Measurements from ENCODE around the gene STK32B.
"Not testable (repeated sequence)": the region's sequence is repeated elsewhere in the genome, so short reads cannot be mapped to it uniquely, and the experiment has no call there.

The STK32B gene

GRCh38 chr4:5212255-5213013 lies 161.2 kb downstream of the STK32B start:
- no peak for DNase-seq

GRCh38 chr4:5213087-5213595 lies 161.9 kb downstream of the STK32B start:
- DNase-seq: no peak

DNA sequence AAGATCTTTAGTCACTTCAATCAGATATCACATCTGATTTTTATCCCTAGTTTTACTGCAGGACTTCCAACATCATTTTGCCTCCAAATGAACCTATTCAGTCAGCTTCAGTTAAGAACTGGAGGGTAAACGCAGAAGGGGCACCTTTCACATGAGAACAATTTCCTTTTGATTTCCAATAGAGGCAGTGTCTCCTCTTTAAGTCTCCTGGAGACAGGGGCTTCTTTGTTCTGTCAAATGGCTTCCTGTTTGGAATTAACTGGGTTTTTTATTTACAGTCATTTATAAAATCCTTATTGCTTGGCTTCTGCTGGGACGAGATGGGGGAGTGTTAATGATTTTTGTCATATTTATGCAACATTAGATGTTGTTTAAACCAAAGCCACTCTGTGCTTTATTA lies 164.0 kb downstream of the STK32B start:
- DNase-seq: no peak

DNA sequence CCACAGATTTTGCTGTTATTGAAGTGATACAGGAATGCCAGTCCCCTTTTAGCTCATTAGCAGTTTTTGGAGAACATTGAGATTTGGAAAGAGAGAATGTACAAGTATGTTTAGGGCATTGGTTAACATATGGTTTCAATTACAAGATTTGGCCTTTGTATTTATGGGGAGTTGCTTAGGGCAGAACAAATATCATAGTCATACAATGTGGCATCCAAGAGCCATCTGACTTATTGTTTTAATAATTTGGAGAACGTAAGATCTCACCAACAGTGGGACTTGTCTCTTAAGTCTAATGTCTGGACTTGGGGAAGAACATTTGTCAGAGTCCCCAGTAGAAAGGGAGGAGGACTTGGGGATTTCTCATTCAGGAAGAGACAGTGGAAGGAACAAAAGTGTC lies 166.1 kb downstream of the STK32B start:
- DNase-seq: no peak

DNA sequence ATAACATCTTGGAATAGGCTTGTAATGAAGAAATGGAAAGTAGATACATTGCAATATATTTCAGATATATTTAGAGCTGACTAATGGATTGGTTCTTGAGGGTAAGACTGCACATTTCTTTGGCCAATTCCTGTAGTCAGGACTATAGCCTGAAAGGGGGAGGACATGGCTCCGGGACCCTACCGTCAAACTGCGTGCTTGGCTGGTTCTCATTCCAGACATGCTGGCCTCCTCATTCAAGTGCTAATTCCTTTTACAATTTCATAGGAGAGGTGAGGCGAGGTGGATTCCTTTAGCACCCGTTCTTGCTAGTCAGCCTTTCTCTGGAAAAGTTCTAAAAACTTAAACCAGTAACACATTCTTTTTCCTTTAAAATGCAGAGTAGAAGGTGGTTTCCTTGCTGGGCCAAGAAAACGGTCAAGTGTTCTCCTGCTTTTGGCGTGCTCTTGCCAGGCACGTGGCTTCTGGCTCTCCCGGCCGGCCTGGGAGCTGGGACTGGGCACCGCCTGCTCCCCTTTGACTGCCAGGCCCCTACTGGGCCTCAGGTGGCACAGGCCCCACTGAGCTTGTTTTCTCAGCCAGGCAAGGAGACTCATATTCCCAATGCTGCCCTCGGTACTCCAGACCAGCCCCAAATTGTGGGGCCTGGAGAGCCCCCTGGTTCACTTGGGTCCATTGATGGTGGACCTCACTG lies 167.2 kb downstream of the STK32B start:
- DNase-seq: no peak

GRCh38 chr4:5220028-5220427 lies 168.7 kb downstream of the STK32B start:
- peak; percentile 18 for DNase-seq

- no peak for DNase-seq
These were observed 170.8 kb downstream of the STK32B start for GRCh38 chr4:5222047-5222446.

DNA sequence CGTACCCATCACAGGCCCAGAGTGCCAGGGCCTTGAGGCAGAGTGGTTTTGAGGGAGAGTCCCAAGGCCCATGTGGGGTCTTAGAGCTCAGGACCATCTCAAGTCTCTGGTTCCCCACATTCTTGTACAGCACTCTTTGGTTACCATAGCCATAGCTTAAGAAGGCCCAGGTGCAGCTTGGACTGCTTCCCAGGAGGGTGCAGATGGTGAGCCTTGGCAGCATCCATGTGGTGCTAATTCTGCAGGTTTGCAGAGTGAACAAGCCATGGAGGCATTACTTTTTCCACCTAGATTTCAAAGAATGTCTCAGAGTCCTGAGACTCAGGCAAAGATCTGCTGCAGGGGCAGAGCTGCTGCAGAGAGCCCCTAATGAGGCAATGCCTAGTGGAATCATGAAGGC lies 171.7 kb downstream of the STK32B start:
- DNase-seq: no peak

- DNase-seq: no peak
These were observed 173.1 kb downstream of the STK32B start for GRCh38 chr4:5224340-5224739.

DNA sequence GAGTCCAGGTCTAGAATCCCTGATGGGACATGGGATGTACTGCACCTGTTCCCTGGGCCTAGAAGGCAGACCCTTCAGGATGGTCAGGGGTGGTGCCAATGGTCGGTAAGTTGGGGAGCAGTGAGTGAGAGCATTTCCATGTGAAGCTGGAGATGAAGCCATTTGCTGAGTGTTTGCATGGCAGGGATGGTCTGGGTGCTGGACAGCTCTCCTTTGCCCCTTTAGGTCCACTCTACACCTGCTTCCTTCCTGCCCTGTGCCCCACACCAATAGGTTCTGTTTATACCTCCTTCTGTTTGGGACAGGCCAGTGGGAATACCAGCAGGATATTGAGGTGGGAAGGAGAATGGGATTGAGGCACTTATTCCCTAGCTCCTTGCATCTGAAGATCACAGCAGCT lies 181.3 kb downstream of the STK32B start:
- no peak for DNase-seq

- no peak for DNase-seq
These were observed 185.9 kb downstream of the STK32B start for GRCh38 chr4:5237086-5237660.

GRCh38 chr4:5238173-5238572 lies 186.9 kb downstream of the STK32B start:
- no peak for DNase-seq

DNA sequence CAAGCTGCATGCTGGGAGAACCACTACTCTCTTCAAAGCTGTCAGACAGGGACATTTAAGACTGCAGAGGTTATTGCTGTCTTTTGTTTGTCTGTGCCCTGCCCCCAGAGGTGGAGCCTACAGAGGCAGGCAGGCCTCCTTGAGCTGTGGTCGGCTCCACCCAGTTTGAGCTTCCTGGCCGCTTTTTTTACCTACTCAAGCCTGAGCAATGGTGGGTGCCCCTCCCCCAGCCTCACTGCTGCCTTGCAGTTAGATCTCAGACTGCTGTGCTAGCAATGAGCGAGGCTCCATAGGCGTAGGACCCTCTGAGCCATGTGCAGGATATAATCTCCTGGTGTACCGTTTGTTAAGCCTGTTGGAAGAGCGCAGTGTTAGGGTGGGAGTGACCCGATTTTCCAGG lies 195.8 kb downstream of the STK32B start:
- not testable (repeated sequence) for DNase-seq

- no peak for DNase-seq
These were observed 196.5 kb downstream of the STK32B start for GRCh38 chr4:5247735-5248134.

GRCh38 chr4:5249727-5250126 lies 198.4 kb downstream of the STK32B start:
- no peak for DNase-seq

GRCh38 chr4:5250536-5250935 lies 199.3 kb downstream of the STK32B start:
- not testable (repeated sequence) for DNase-seq

DNA sequence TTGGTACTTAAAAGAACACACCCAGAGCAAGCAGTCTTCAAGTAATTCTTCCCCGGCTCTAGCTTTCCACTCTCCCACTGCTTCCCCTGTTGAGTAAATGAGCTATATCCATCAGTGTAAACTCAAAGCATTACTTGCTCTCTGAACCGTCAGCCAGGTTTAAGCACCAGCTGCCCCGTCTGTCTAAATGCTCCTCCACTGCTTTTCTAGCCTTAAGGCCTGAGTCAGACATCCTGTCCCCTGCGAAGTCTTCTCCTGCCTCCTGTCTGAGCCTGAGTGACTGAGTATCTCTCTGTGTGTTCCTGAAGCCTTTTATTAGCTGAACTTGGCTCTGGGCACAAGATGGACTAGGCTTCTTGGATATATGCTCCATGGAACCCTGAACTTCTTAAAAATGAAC lies 205.1 kb downstream of the STK32B start:
- no peak for DNase-seq

GRCh38 chr4:5257086-5257485 lies 205.8 kb downstream of the STK32B start:
- no peak for DNase-seq

- no peak for DNase-seq
These were observed 208.2 kb downstream of the STK32B start for GRCh38 chr4:5259471-5259870.

GRCh38 chr4:5260121-5260520 lies 208.8 kb downstream of the STK32B start:
- DNase-seq: no peak

DNA sequence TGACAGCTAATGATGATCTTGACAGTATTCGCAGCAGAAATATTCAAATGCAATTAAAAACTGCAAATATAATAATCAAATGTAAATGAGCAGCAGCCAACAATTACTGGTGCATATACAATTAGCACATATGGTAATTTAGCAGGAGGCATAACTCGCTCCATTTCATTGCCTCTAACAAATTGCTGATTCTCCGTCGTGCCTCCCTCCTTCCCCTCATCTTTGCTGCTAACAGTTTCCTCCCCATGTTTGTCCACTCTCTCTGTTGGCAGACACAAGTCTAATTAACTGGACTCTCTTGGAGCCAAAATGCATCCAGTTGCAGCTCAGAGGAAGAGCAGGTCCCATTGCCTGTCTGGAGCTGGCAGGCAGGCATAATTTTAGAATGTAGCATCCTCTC lies 210.6 kb downstream of the STK32B start:
- no peak for DNase-seq

- no peak for DNase-seq
These were observed 215.7 kb downstream of the STK32B start for GRCh38 chr4:5266991-5267390.

DNA sequence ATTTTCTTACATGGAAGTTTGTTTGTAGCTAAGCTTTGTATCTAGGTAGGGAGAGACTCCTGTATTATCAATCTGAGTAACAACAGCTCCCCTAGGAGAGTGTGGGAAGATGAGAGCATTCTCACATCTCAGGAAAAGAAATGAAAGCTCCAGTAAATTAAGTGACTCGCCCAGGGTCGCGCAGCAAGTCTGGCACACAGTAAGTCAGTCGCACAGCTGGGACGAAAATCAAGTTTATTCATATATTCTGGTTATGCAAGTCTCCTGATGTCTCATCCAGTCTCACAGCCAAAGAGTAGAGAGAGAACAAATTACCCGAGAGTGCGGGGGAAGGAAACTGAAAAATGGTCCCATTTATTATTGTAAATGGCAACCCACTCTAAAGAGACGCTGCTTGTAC lies 216.1 kb downstream of the STK32B start:
- no peak for DNase-seq

DNA sequence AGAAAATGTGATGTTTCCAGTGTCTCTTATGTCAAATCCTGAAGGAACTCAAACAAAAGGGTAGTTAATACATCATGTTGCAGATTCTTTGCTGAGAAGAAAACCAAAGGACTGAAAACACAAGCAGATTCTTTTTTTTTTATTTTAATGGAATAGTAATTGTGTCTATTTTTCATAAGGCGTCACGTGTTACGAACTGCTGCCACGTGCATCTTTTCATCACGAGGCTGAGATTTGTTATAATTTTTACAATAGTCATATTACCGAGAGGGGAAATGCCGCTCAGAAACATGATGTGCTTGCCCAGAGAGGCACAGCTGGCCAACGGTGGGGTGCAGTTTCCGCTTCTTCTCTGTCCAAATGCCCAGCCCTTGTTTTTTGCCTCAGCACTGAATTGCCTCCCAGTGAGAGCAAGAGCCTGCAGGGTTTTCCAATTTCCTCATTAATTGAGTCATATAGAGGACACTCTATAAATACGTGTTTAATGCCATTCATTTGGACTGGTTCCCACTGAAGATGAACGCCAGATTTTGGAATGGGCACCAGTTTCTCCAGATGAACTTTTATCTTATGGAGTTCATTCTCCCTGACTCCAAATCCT lies 225.3 kb downstream of the STK32B start:
- DNase-seq: no peak
